GM19043 (cell line): Measurements from ENCODE around the gene NME9.
"Not testable (repeated sequence)": the region's sequence is repeated elsewhere in the genome, so short reads cannot be mapped to it uniquely, and the experiment has no call there.

Experiments used
- ATAC-seq: cut with Tn5 transposase; IDR thresholded peaks from one replicate; pipeline ENCODE4 v1.9.1; 2021; ENCODE audit warnings: low read depth; ENCODE audit not compliant: unreplicated experiment

The NME9 gene, protein sequence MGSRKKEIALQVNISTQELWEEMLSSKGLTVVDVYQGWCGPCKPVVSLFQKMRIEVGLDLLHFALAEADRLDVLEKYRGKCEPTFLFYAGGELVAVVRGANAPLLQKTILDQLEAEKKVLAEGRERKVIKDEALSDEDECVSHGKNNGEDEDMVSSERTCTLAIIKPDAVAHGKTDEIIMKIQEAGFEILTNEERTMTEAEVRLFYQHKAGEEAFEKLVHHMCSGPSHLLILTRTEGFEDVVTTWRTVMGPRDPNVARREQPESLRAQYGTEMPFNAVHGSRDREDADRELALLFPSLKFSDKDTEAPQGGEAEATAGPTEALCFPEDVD

DNA sequence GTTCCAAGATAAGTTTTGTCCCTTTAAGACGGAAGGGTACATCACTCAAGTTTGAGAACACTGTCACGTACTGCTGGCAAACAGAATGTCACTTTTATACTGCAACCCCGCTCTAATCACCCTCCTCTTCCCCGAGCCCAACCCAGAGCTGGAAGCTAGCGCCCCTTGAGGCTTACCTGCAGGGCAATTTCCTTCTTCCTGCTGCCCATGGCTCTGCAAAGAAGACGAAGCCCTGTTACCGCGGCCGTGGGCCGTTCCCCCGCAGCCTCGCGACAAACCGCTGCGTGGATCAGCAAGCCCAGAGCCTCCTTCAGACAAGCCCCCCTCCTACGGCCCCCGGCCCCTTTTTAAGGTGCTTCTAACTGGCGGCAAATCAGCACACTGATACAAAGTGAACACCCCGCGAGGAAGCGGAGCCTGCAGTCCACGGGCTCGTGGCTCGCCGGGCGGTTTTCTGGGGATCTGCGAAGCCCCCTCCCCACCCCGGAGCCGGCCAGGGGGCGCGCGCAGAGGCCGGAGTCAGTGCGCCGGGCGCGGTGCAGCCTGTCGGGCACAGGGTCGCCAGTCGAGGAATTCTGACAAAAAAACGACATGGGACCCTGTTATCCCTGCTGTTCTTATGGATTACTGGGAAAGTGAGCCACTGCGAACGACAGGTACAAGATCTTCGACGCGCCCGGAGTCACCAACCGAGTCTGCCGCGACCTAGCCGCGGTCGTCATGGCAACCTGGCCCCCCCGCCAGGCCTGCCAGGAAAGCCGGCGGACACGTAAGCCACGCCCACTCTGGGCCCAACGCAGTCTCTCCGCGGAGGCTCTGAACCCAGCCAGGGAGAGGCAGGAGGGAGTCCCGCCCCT, at the start of gene NME9:
Gene NME9 (minus strand): TSS at position 725 of the 857 bp plus-strand sequence. CDS start 516 bp downstream, at position 209.
- peak; percentile 78 for ATAC-seq

DNA sequence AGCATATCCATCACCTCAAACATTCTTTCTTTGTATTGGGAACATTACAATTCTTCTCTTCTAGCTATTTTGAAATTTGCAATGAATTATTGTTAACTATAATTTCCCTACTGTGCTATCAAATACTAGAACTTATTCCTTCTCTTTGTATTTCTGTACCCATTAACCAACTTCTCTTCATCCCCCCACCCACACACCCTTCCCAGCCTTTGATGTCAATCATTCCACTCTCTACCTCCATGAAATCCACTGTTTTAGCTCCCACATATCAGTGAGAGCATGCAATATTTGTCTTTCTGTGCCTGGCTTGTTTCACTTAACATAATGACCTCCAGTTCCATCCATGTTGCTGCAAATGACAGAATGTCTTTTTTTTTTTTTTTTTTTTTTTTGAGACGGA, 49.3 kb upstream of the NME9 start:
- ATAC-seq: no peak

DNA sequence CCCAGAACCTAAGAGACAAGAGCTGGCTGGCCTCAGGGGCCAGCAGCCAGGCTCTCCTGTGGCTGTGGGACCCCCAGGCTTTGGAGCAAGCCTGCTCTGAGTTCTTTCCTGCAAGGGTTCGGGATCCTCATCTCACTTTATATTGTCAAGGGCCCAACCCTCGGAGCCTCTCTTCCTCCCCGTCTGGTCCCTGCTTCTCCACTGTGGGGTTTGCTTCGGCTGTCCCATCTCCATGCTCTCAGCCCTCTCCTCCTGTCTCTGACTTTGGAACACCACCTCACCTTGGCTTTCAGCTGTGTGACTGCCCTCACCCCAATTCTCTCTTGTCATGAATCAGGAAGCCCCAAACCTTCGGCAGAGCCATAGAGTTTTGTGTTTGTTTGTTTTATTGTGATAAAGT, 48.7 kb upstream of the NME9 start:
- no peak for ATAC-seq

DNA sequence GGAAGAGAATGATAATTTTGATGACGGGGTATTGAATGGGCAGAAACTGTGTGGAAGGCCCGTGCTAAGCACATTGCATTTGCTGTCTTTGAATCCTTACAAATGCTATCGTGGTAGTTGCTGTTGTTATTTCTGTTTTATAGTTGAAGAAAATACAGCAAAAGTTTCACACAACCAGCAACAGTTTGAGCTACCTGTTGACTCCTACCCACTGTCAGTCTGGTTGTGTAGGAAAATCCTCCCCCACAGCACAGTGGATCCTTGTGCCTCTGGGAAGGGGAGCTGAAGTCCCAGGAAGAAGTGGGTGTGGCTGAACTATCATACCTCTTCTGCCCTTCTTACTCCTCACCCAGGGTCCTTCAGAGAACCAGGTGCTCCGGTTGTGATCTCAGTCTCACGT, 48.2 kb upstream of the NME9 start:
- no peak for ATAC-seq

DNA sequence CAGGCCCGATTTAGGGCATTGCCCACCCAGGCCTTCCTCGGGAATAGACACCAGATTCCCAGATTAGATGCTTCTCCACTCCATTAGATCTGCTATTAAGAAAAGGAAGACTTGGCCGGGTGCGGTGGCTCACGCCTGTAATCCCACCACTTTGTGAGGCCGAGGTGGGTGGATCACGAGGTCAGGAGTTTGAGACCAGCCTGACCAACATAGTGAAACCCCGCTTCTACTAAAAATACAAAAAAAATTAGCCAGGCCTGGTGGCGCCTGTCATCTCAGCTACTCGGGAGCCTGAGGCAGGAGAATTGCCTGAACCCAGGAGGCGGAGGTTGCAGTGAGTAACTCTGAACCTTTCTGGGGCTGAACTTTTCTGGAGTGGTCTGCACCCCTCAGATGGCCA, 47.6 kb upstream of the NME9 start:
- ATAC-seq: not testable (repeated sequence)

DNA sequence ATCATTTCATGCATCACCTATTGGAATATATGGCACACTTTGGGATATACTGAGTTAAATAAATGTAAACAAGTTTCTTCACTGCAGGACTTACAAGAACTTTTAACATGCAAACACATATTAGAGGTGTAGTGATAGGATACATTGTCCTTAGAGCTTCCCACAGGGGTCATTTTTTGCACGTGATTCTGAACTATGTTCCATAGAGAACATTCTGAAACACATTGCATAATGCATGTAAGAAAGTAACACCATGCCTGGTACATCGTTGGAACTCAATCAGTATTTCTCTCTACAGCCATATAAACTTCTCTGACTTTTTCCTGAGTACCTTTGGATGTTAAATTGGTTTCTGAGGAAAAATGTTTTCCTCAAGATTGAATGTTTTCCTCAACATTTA, 47.0 kb upstream of the NME9 start:
- no peak for ATAC-seq

DNA sequence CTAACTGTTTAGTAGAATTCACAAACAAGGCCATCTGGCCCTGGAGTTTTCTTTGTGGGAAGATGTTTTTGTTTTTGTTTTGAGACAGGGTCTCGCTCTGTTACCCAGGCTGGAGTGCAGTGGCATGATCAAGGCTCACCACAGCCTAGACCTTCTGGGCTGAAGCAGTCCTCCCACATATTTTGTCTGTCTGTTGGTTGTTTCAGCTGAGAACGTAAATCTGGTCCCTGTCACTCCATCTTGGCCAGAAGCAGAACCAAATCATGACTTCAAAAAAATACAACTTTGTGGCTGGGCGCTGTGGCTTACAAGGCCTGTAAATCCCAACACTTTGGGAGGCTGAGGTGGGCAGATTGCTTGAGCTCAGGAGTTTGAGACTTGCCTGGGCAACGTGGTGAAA, 45.8 kb upstream of the NME9 start:
- no peak for ATAC-seq

DNA sequence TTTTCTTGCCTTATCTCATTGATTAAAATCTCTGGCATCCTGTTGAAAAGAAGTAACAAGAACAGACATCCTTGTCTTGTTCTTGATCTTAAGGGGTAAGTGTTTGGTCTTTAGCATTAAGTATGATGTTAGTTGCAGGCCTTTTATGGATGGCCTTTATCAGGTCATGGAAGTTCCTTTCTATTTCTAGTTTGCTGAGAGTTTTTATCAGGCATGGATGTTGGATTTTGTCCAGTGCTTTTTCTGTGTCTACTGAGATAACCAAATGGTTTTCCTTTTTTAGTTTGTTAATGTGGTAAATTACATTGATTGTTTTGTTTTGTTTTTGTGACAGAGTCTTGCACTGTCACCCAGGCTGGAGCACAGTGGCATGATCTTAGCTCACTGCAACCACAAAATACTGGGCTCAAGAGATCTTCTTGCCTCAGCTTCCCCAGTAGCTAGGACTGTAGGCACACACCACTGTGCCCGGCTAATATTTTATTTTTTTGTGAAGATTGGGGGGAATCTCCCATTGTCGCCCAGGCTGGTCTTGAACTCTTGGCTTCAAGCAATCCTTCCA, 45.0 kb upstream of the NME9 start:
- ATAC-seq: no peak

DNA sequence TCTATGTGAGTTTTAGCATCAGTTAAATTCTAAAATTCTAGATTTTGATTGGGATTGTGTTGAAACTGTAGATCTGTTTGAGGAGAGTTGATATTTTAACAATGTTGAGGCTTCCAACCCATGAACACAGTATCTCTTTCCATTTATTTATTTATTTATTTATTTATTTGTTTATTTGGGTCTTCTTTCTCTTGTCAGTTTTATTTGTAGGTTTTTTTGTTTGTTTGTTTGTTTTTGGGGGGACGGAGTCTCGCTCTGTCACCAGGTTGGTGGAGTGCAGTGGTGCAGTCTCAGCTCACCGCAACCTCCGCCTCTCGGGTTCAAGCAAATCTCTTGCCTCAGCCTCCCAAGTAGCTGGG, 44.1 kb upstream of the NME9 start:
- ATAC-seq: no peak

DNA sequence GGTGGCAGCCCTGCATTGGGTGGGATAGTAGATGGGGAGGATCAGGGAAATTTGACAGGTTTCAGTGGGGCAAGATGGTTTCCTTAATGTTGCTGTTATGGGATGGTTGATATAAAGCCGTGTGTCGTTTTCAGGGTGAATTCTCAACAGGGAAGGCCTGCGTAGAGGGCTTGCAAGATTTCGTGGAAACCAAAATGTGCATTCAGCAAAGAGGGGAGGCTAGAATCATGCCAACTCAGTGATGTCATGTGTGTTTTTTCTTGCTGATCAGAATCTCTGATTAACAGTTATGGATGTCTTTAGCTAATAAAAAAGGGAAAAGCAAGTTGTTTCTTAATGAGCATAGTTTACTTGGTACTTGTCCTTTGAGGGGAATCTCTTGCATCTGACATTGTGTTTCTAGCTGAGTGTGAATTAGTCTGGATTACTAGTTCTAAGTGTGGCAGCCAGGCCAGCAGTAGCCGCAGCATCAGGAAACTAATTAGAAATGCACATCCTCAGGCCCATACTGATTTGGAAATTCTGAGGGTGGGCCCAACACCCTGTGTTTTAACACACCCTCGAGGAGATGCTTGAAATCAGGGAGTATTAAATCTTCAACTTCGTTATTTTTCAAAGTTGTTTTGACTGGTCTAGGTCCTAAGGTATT, 43.6 kb upstream of the NME9 start:
- no peak for ATAC-seq

DNA sequence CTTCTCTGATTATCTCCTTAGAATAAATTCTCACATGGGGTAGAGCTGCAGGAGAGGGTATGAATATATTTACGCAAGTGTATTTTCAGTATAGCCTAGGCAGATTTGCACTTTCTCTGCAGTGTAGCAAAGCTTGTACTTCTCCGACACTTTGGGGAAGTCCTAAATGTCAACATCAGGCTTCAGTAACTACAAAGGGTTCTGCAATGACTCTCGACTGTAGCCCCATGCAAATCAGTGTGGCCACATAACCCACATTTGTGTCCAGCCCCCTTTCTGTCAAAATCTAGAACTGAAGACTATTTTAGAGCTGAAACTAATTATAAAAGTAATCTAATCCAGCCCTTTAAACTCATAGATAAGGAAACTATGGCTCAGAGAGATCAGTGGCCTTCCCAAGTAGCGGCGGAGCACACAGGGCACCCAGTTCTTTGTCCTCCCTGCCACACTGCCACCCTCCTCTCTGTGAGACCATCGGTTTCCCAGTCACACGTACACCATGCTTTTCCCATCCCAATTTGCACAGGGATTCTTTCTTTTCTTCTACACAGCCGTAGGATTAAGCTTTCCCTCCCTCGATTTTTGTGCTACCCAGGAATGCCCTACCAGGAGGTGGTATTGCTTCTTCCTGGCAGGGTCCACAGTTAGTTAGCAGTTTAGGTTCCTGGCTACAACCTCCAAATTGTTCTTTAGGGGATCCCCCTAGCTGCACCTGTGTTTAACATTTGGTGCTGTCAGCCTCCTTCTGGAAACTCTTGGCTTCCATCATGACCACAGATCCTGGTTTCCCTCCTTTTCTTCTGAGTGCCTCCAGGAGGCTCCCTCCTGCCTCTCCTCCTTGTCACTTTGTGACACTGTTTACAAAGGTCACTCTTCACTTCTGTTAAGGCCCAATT, 41.7 kb upstream of the NME9 start:
- peak; percentile 98 for ATAC-seq

DNA sequence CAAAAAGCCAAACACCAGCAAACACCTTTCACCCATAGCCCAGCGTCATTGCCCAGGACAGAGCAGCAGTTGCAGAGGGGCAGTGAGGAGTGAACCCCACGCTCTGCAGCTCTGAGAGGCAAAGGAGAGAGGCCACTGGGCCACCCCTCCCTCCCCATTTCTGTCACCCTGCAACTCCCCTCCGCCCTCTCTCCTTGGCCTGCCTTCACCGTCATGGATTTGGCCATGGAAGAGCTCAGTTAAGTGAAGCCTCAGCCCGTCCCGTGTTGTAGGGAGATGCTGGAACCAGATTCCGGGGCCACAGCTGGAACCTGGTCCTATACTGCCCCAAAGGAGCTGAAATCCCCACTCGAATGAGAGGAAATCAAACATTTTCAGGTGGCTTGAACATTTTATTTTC, 40.7 kb upstream of the NME9 start:
- ATAC-seq: no peak

DNA sequence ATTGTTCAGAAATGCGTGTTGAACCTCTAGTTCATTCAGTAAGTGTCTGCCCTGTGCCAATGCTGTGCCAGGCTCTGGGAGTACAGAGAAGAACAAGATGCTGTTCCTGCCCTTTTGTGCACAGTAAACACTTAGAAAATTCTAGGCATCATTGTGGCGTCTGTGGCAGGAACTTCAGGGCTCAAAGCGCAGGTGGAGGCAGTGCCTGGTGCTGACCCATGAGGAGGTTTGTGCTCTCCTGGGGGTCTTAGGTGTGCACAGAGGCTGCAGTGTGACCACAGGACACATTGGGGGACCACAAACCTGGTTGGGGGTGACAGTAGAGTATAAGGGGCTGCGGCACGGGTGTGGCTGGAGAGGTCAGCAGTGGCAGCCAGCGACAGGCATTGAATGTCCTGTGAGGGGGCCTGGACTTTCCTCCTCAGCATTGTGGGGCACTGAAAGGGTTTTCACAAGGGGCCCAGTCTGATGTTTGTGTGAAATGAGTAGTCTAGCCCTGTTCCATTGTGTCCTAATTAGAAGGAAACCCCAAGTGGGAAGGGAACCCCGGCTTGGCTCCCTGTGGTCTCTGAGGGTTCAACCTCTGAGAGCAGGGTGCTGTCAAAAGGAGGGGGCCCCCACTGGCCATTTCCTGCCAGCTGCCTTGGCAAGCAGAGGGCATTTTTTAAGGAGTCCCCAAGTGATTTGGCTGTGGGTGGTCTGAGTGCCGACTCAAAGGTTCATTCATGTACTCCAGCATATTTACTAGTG, 39.7 kb upstream of the NME9 start:
- no peak for ATAC-seq

DNA sequence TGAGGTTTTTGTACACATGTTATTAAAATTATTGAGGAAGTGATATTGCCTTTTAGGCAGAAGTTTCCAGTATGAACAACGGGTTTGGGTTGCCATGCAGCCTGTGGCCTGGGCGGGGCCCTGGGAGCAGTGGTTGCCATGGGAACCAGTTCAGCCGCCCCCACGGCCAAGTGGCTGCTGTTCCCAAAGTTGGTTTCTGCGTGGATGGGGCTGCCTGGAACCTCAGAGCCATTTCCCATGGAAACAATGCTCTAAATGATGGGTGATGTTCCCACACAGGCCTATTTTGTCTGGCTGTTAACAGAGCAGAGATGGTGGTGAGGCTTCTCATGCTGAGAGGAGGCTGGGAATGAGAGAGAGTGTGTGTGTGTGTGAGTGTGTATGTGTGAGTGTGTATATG, 38.3 kb upstream of the NME9 start:
- ATAC-seq: no peak

DNA sequence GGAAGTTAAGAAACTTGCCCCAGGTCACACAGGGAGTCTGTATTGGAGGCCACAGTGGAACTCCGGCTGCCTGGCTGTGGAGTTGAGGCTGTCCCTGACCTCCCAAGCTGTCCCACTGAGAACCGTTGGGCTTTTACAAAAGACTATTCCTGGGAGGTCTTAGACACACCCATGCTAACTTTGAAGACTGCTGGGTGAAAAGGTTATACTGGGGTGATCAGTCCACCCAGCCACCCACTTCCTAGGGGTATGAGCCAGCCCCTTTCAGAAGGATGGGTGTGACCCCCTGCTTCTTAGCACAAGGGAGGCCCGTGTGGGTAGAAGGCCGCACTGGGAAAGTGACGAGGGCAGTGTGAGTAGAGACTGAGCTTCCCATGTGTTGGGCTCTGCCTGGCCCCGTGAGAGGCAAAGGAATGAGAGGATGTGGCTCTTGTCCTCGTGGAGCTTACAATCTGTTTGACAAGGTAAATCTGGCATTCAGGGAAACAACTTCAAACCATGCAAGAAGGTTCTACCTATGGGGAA, 37.7 kb upstream of the NME9 start:
- no peak for ATAC-seq

DNA sequence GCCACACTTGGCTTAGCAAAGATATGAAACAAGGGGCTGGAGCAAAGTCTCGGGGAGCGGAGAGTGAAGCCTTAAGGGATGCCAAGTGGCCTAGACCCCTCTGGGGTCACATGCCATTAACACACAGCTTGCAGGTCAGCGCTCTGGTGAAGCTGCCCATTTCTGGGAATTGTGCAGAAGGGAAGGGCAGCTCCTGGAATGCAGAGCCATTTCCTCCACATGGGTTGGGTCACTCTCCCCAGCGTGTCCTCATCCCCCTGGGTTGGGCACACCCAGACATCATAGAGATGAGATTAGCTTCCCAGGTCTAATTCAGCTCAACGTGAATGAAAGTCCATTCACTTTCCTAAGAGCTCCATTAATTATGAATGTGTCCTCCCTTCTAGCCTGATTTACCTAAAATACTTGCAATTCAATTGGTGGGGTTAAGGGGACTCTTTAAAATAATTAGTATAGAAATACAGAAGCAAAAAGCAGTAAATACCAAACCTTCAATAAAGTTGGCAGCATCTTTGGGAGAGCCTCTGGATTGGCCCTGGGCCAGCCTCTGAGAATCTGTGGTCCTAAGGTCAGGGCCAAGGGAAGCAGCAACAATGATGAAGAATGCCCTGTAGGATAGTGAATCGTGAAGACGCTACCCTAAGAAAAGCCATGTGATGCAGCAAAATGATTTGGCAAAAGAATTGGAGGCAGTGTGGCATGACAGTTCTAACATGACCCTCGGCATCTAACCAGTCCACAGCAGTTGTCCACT, 36.5 kb upstream of the NME9 start:
- ATAC-seq: no peak

DNA sequence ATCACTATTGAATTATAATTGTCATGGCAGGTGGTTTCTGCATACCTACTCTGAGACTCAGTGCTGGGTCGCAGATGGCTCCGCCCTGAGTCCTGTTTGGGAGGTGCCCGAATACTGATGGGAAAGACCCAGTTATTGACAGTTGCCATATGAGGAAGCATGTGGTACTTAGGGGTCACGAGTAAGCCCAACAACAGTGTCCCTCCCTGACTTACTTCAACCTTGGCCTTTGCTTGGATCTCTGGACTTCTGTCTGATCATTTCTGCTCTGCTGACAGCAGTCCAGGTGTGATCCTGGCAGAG, 35.6 kb upstream of the NME9 start:
- ATAC-seq: no peak

DNA sequence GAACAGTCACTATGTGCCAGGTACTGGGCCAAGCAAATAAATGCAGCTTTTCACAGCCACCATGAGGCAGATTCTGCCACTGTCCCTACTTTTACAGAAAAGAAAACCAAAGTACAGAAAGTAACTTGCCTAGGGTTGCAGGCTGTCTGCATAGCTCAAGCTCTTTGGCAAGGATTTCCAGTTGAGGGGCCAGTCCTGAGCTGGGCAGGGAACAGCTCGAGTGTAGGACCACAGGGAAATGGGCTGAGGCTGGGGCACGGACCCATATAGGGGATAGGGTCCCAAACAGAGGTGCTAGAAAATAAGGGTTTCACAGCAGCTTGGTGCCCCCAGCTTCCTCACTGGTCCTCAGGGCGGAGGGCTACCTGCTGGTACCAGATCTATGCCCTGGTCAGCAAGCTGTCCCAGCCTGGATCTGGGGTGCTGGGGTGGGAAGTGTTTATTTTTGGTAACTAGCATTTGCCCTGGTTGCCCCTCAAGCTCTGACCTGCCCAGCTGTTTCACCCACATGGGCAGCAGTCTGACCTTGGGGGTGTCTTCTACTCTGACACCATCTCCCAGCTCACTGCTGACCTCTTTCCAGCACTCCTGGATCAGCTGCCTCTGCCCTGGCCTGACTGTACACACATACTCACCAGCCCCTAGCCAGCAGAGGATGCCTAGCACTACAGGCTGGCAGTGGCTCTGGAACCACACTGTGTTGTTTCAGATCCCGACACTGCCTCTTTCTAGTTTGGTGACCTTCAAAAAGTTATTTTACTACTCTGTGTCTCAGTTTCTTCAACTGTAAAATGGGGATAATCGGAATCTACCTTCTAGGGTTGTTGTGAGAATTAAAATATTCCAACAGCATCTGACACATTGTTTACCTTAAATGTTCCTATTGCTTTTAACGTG, 35.0 kb upstream of the NME9 start:
- no peak for ATAC-seq
